ENCODE results near the gene CEP55.

Gene CEP55

GRCh38 chr10:93469454-93469853 is 27.0 kb upstream of the CEP55 start:
- no peak for DNase-seq (ENCODE audit: low read depth in 2 of 2)

- DNase-seq (ENCODE audit: low read depth in 2 of 2) = no peak
Measured at GRCh38 chr10:93471110-93471651, 25.2 kb upstream of the CEP55 start.

DNA sequence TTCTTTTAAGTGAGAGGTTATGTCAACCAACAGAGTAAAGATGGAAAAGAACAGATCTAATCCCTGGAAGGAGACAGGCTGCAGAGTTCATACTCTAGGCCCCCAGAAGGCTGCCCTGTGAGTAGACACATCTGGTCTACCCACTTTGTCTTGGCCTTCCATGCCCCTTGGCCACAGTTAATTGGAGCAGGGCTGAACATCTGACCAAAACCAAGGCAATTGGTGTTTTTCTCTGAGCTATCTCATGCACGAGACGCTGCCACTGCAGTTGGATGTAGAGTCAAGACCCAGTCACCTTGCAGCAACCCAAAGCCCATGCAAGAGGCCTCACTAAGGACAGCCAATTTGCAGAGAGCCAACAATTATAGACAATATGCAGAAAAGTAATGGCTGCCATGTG is 23.3 kb upstream of the CEP55 start:
- DNase-seq (ENCODE audit: low read depth in 2 of 2) = no peak

- no peak for DNase-seq (ENCODE audit: low read depth in 2 of 2)
Measured at GRCh38 chr10:93473804-93474472, 22.5 kb upstream of the CEP55 start.

- DNase-seq (ENCODE audit: low read depth in 2 of 2) = no peak
Measured at GRCh38 chr10:93475227-93475626, 21.2 kb upstream of the CEP55 start.

DNA sequence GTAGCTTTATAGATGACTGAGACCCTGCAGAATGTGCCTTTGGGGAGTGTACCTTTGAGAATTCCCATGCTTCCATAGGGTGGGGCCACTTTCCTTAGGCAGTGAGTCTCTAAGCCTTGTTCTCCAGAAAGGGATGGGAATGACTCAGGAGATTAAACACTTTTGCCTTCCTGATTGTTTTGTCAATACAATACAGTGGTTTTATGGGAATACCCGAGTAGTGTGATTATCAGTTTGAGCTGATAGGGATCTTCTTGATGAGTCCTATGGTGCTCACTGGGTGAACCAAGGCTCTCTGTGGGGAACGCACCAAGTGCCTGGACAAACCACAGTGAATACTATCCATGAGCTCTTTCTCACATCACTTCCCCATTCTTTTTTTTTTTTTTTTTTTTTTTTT is 20.5 kb upstream of the CEP55 start:
- no peak for DNase-seq (ENCODE audit: low read depth in 2 of 2)

GRCh38 chr10:93476756-93477155 is 19.7 kb upstream of the CEP55 start:
- DNase-seq (ENCODE audit: low read depth in 2 of 2) = no peak

GRCh38 chr10:93478873-93479272 is 17.5 kb upstream of the CEP55 start:
- no peak for DNase-seq (ENCODE audit: low read depth in 2 of 2)

- no peak for DNase-seq (ENCODE audit: low read depth in 2 of 2)
Measured at GRCh38 chr10:93481637-93482144, 14.7 kb upstream of the CEP55 start.

DNA sequence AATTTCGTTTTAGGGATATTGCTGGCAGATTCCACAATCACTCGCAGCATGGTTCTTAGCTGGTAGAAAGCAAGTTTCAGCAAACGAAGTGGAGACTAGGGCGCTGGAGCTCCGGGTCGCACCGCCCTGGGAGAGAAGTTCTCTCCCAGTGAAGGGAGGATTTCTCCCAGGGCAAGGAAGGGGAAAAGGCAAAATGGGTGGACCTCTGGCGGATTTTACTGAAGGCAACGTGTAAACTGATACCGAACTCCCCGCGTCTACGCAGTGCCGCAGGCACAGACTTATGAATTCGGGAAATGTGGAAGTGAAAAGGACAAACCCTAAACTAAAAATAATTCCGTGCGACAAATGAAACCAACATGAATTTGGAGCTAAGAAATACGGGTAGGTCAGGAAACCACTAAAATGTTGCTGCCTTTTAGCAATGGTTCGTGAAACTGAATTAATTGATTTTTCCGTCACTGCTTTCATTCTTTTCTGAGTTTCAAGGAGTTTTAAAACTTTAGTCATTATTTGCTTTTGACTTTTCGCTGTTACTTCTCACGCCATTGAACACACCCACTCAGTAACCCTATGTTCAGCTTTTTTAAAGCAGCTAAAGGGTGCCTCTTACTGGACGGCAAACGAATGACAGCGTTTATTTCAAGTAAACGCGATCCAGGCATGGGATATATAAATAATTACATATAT is 14.1 kb upstream of the CEP55 start, which contains the start of gene MYOF:
Gene MYOF, minus strand, starts transcription at position 190 of the 690 bp plus-strand sequence. Its CDS starts 140 bp downstream, at position 50.
- DNase-seq (ENCODE audit: low read depth in 2 of 2) = peak in 1 of 2 donors; percentile 5

DNA sequence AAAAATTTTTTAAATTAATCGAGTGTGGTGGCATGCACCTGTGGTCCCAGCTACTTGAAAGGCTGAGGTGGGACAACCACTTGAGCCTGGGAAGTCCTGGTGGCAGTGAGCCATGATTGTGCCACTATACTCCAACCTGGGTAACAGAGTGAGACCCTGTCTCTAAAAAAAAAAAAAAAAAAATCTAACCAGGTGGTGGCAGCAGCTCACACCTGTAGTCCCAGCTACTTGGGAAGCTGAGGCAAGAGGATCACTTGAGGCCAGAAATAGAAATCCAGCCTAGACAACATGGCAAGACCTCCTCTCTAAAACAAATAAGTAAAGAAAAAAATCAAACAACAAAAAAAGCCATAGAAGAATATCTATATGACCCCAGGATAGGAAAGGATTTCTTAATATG is 10.7 kb upstream of the CEP55 start:
- DNase-seq (ENCODE audit: low read depth in 2 of 2) = no peak

GRCh38 chr10:93488956-93489528 is 7.4 kb upstream of the CEP55 start:
- DNase-seq (ENCODE audit: low read depth in 2 of 2) = no peak

GRCh38 chr10:93491602-93492121 is 4.8 kb upstream of the CEP55 start:
- no peak for DNase-seq (ENCODE audit: low read depth in 2 of 2)

GRCh38 chr10:93493162-93493561 is 3.2 kb upstream of the CEP55 start:
- DNase-seq (ENCODE audit: low read depth in 2 of 2) = no peak

GRCh38 chr10:93494494-93494893 is 1.9 kb upstream of the CEP55 start:
- DNase-seq (ENCODE audit: low read depth in 2 of 2) = no peak

DNA sequence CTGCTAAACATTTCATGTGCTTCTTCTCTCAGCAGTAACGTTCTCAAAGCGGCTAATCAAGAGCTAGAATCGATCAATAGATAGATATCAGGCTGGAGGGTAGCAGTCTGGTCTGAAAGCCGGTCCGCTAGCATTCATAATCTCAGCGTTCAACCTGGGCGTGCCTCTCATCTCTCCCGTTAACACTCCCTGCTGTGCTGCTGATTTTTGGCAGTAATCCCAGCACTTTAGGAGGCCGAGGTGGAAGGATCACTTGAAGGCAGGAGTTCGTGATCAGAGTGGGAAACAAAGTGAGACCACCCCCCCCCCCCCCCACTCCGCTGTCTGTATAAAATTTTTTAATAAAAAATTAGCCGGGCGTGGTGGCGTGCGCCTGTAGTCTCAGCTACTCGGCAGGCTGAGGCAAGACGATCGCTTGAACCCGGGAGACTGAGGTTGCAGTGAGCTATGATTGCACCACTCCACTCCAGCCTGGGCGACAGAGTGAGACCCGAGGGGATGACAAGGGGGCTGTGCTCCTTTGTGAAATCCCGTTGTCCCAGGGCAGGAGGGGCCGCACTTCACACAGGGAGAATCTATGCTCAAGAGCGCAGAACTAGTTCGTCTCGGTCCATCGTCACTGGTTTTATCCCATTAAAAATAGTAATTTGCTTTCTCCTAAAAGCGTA is 624 bp upstream of the CEP55 start:
- no peak for DNase-seq (ENCODE audit: low read depth in 2 of 2)

DNA sequence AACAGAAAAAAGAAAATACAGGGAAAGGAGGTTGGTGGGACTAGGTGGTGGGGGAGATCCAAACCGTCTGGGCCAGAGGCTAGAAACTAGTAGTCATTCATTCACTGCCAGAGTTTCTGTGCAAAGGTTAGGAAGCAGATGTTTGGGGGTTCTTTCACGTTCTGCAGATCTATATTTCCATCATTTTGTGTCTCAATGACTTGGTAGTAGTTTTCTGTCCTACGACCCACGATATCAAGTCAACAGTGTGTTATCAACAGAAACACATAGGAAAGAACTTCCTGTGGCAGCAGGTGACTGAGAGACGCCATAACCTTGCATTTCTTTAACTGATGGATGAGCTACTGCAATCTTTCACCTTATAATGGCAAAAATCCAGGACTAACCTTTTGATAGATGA is 1.8 kb downstream of the CEP55 start:
- DNase-seq (ENCODE audit: low read depth in 2 of 2) = no peak

GRCh38 chr10:93501650-93502049 is 5.2 kb downstream of the CEP55 start:
- no peak for DNase-seq (ENCODE audit: low read depth in 2 of 2)

GRCh38 chr10:93503075-93503474 is 6.7 kb downstream of the CEP55 start:
- no peak for DNase-seq (ENCODE audit: low read depth in 2 of 2)

- DNase-seq (ENCODE audit: low read depth in 2 of 2) = no peak
Measured at GRCh38 chr10:93505075-93505474, 8.7 kb downstream of the CEP55 start.

- DNase-seq (ENCODE audit: low read depth in 2 of 2) = no peak
Measured at GRCh38 chr10:93509816-93510215, 13.4 kb downstream of the CEP55 start.

GRCh38 chr10:93512565-93512964 is 16.2 kb downstream of the CEP55 start:
- DNase-seq (ENCODE audit: low read depth in 2 of 2) = no peak
